GM19328 (cell line): ENCODE results near the gene GMDS.

ENCODE experiments used
- ATAC-seq: cut with Tn5 transposase; IDR thresholded peaks from one replicate; pipeline ENCODE4 v1.9.1; 2021; ENCODE audit warnings: mild to moderate bottlenecking, moderate library complexity; ENCODE audit not compliant: unreplicated experiment

The GMDS gene

DNA sequence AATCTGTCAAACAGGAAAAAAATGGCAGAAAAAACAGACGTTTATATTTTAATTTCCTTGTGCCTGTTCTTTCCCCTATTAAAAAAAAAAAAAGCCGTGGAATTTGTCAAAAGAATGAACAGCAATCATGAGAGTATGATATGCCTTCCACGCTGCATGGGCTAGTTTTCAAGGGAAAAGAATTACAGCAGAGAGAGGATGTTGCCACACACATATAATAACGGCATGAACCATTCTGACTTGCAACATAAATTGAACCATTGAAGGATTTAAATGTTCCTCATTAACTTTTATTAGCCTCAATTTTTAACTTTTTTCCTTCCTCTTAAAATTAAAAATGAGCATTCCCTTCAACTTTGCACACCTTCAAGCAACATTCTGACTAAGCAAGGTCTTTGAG is 333.9 kb downstream of the GMDS start:
- no peak for ATAC-seq

DNA sequence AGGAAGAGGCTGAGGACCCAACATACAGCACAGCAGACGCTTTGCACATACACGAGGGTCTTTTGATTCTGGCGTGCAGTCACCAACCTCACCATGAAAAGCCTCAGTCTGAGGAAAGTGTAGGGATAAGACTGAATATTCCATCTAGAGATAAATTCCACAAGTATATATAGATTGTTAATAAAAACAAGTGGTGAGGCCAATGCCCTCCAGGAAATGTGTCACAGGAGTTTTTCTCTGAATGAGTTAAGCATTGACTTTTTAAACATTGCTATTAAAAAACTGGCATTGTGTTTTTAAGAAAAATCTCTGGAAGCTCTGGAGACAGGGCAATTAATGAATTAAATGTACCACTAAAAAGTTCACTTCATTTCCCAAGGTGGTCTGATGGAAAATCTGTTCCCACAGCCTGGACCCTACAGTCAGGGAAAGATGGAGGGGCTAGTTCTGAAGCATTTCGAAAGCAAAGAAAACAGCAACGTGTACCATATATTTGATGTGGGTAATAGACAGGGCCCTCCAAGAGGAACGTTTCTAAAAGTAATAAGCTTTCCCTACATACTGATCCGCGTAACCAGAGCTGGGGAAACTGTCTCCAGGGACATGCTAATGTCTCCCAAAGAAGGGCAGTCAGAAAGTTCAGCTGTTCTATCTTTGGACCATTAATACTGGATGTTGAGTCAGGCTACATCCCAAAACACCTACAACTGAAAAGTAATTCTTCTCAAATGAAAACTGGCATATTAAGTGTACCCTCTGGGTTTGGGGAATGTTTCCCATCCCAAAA is 334.6 kb downstream of the GMDS start:
- ATAC-seq = no peak

DNA sequence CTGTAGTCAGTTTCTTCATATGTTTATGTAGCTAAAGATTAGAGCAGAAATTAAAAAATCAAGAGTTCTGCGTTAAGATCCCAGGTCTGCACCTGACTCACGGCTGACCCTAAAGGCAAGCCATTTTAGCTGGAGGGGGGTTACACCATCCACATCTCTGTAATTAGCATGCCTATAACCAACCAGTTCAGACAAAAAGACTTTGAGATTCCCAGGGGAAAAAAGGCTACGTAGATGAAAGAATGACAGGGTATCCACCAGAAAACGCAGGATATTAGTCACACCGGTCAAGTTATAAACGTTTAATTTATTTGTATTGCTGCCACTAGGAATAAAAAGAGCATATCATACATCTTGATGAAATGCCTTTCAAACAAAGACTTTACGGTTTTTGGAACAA is 336.6 kb downstream of the GMDS start:
- no peak for ATAC-seq

DNA sequence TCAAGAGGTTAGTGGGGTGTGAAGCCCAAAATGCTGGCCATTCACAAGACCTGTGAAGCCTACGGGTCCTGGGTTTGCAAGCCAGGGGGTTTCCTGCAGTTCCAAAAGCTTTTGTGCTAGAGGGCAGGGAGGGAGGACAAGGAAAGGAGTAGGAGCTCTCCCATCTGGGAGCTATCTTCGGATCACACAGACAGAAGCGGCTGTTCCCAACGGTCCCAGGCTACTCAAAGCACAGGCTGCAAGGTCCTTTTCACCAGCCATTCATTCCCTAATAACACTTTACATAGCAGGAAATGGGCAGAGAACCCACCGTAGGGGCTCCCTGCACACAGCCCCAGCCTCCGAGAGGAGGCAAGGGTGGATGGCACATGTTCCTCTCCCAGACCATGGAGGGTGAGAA is 338.8 kb downstream of the GMDS start:
- ATAC-seq = no peak

DNA sequence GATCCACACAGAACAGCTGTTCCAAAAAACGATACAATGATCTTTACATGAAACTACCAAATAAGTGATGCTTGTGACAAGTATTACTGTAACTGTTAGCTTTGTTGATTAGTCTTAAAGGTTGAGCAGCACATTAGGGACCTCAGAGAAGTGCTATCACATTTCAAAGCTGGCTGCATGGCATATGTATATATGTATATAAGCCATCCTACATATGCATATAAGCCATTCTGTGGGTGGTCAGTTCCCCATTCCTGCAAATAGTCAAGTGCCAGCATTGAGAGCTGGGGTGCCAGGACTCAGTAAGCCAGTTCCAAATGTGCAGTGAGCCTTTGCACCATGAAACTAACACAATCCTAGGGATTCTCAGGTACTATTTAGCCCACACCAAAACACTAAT is 339.4 kb downstream of the GMDS start:
- no peak for ATAC-seq

DNA sequence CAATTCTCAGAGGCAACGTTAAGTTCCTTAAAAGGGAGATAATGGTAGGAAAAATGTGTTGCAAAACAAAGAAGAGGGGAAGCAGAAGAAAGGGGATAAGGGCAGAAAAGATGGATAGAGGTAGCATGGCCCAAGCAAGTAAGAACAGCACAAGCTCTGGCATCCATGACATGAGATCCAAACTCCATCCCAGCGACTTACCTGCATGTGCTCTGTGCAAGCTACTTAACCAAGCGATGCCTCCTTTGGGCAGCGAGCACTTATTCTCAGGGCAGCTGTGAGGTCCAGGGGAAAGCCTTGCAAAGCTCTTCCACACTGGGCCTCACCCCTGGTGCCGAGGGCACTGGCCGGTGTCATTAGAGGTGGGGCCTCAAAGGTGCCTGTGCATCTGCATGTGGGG is 340.5 kb downstream of the GMDS start:
- ATAC-seq = no peak

DNA sequence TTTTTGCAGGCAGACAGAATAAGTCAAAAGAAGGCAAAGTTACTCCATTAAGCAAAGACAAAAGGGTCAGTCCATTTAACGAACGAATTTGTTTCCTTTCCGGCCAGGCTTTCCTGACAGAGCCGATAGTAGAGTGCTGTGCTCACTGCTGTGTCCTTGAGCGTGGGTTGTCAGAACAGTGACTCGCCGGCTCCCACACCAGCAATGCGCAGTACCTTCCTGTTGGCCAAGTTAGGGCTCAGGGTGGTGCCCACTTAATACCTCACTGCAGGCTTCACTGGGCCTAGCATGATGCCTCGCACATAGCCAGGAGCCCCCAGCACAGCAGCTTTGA is 341.0 kb downstream of the GMDS start:
- ATAC-seq = no peak

DNA sequence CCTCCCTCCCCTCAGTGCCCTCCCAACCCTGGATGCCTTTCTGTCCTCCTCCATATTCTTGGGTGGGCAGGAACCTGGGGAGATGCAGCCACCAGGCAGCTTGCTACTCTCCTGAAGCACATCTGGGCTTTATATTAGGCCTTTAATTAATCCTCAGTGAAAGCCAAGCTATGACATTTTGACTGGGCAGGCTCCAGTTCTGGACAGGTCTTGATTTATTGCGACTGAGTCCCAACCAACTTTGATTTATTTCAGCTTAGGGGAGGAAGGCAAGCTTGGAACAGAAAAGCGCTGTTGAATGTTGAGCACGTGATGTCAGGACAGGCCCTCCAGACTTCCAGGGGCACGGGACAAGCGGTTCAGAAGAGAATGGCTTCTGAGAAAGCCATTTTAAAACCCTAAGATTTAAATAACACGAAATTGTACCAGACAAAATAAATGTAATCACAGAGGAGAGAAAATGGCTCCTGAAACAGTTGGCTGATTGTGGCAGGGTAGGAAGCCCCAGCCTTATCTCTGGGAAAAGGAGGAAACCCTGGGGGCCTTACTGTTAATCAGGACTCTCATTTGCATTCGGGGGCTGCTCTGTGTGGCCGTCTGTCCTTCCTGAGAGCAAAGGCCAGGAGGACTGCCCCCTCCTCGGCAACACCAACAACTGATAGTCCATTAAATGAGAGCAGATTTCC is 341.5 kb downstream of the GMDS start:
- no peak for ATAC-seq

DNA sequence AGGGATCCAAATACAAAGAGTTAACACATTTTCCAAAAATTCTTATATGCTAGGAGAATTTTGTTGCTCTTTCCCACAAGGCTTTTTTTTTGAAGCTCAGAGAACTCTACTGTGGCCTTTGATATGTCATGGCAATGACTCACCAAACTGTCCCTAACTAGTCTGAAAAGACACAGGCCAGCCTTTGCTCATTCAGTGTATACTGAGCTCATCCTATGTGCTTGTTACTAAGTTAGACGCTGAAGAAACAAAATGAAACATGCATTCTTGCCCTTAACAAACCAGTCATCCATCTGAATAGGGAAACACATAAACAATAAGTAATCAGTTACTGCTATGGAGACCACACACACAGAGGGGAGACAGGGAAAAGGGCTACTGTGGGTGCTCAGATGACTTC is 343.8 kb downstream of the GMDS start:
- no peak for ATAC-seq

DNA sequence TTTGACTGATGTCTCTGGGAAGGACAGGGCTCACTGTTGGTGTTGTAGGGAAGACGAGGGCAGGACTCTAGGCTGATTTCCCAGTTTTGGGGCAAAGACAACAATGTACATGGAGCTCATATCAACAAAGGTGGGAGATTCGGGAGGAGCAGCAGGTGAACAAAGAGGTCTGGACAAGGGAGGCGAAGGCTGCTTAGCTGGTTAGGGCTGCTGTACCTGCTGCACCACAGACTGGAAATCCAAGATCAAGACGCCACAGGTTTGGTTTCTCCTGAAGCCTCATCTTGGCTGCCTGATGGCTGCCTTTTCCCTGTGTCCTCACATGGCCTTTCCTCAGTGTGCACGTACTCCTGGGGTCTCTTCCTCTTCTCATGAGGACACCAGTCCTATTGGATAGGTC is 348.5 kb downstream of the GMDS start:
- ATAC-seq = no peak

DNA sequence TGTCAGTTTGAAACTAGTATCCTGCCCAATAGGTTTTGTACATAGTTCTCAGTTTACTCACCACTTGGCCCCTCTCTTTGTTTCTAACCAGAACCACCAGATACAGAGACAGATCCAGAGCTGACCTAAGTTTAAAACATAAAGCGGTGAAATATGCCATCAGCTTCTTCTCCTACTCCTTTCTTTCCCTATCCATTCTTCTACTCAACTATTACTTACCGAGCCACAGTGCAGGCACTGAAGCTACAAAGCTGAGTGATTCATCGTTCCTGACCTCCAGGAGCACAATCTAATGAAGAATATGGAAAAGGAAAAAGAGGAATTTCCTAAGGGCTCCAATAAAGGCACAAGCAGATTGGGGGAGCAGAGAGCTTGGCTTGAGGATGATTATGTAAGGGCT is 349.7 kb downstream of the GMDS start:
- ATAC-seq = no peak

DNA sequence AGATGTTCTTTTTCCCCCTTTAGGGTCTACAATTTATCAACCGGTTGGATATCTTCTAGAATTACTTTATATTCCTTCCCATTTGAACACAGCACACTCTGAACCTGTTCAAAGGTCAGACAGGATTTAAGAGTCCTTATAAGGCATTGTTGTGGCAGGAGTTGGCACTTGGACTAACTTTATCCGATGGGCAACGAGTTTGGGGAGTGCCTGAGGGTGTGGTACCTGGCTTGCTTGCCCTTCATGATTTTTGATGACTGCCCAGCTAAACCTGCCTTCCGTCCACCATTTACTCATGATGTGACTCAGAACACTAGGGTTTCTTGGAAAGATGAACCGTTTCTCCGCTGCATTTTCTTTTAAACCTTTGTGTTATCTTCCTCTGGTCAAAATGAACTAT is 350.5 kb downstream of the GMDS start:
- ATAC-seq = no peak

DNA sequence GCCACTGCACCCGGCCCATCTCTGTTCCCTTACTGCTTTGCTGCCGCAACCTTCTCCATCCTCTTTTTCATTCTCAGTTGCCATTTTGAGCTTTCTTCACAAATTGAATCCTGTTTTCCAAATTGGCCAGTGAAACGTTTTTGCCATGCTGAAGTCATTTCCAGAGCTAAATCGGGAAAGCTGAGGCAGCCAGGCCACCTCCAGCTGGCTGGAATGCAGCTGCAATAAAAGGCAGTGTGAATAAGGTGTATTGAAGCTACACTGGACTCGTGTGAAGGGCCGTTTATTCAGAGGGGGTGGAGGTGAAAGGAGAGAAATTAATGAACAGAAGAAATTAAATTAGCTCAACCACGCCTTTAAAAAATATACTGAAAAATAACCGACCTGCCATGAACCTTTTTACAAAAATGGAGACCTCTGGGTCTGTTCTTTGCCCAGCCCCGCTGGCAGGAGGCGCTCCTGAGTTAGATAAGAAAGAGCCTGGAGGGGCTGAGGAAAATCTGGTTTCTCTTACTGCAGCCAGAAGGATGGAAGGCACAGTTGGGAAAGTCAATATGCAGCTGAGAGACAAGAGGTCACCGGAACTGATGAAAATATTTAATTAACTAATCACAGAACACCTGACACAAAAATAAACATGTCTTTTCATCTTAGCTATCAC is 351.8 kb downstream of the GMDS start:
- ATAC-seq = no peak

DNA sequence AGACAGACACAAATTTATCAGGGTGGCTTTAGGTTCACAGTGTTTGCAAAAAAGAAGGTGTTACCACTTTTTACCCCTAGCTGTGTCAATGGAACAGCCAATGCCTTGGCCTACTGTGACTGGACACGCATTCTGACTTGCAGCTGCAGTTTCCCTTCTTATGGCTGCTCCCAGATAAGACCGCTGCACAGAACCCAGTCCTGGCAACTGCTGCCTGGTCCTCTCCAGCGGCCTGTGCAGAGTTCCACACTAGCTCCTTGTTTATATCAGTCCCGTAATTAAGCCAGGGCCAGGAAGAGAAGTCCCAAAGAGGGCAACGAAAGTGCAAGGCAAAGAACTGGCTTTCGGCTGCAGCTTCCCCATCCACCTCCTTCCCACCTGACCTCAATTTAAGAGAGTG is 352.7 kb downstream of the GMDS start:
- ATAC-seq = no peak

DNA sequence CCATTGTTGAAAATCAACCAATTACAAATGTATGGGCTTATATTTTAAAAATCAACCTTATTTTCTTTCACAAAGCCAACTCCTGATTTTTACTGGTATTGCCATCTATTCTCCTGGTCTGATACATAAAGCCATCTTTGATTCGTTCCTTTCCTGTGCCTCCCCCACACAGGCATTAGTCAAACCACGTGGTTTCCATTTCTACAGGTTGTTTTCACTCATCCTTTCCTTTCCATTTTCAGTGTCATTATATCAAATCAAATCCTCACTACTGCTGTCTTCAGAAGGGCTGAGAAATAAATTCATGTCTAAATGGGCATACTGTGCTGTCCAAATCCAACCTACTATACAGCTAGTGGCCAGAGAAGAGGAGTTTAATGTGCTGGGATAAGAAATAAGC is 354.4 kb downstream of the GMDS start:
- no peak for ATAC-seq

DNA sequence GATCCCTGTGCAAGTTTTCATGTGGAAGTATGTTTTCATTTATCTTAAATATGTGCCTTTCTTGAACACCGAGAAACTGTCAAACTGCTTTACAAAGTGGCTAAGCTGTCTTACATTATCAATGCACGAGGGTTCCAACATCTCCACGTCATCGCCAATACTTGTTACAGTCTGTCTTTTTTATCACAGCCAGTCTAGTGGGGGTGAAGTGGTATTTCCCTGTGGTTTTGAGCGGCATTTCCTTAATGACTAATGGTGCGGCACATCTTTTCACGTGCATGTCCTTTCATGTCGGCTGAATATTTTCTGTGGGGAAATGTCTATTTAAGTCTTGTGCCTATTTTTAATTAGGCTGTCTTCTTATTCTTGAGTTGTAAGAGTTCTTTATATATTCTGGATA is 355.3 kb downstream of the GMDS start:
- no peak for ATAC-seq

DNA sequence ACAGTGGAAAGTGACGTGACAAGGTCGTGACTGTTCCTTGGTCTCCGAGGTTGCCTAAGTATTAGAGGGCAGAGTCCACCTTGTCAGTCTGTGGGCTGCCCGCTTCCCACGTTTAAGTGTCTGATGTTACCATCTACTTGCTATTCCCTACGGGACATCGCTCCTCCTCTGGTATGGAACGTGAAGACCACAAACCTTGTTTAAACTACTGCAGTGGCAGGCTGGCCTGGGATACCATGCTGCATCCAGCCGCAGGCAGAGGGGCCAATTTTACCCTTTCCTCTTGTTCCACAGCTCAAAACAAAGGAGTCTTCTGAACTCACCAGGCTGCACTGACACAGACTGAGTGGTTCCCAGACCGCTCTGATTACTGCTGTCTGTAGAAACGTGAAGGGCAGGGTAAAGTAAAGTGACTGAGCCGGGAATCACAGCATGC is 359.8 kb downstream of the GMDS start:
- no peak for ATAC-seq

DNA sequence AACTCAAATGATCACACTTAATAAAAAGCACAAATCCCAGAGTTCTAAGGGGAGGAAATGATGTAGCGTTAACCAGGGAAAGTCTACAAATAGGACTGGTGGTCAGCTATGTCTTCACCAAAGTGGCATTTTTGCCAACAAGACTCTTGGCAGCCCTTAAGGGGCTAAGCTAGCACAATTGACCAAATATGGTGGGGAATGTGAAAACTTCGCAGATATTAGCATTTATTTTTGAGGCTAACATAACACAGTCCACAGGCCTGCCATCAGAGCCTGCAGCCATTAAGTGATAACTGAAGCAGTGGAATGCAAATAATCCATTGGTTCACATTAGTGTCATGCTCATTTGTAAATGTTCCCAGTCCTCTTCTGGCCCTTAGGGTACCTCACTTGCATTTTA is 361.1 kb downstream of the GMDS start:
- ATAC-seq = no peak

DNA sequence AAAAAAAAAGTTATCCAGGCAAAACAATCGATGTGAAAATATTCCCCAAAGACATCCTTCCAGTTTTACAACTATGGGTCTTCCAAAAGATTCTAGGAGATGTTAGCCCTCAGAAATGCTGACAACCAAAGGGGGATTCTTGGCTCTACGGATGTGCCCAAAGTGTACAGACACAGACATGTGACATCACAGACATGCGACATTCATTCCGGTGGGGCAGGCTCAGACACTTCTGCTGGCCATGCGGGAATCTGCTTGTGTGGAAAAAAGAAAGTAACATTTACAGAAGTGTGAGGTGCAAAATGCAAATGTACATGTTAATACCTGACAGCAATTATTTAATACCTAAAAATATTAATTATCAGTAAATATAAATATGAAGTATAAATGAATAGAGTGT is 367.1 kb downstream of the GMDS start:
- no peak for ATAC-seq

DNA sequence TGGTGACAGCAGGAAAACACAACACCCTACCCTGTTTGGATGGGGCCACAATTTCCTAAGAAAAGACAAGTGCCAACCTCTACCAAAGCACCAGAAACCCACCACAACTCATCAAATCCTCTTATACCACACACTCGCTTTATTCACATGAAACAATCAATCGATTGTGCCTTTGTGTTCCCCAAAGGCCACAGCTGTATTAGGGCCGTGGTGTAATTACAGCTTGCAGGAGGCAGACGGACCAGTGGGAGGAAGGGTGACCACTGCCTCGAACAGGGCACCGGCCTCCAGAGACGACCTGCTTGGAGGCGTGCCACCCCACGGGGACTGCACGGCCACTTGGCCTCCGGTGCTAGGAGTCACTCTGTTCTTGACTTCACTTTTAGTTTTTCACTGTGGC is 371.6 kb downstream of the GMDS start:
- ATAC-seq = no peak

DNA sequence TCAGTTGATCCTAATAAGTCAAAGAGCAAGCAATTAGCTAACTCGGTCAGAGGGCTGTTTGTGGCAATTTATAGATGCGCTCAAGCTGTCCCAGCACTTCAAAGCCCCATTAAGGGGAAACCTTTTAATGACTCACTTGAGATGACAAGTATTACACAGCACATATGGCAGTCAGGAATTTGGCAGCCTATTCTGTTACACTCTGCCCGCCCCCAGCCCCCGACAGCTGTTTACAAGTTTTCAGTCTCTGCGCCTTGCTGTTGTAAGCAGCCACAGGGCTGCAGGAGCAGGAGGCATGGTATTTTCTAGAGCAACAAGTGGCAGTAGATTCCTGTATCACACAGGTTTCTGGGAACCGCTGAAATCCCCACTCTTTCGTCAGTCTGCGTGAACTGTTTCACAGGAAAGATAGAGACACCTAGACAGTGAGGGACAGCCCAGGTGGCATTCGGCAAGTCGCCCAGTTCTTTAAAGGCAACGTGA is 372.7 kb downstream of the GMDS start:
- no peak for ATAC-seq

DNA sequence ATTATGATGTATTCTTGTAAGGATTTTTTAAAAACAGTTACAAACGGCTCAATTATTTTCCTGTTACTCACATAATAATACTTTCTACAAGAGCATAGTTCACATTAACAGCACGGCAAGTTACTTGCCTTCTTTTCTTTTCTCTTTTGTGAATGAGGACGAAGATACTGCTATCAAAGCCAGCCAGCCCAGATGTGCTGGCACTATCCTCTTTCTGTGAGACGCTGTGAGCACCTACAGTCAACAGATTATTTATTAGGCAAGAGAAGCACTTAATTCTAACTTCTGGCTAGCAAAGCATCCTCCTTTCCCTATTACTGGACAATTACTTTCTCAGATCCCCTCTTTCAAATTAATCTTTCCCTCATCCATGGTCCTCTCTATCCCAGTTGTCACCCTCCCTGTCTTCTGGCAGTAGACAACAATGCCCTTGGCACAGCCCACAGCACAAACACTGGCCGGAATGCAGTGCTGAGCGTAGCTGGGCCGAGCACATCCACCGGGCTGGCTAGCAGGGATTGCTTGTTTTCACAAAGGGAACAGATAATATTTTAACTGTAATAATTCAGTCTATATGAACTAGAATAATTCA is 373.6 kb downstream of the GMDS start:
- ATAC-seq = no peak
